ENCODE results near the gene RAP1GAP2.

The RAP1GAP2 gene

DNA sequence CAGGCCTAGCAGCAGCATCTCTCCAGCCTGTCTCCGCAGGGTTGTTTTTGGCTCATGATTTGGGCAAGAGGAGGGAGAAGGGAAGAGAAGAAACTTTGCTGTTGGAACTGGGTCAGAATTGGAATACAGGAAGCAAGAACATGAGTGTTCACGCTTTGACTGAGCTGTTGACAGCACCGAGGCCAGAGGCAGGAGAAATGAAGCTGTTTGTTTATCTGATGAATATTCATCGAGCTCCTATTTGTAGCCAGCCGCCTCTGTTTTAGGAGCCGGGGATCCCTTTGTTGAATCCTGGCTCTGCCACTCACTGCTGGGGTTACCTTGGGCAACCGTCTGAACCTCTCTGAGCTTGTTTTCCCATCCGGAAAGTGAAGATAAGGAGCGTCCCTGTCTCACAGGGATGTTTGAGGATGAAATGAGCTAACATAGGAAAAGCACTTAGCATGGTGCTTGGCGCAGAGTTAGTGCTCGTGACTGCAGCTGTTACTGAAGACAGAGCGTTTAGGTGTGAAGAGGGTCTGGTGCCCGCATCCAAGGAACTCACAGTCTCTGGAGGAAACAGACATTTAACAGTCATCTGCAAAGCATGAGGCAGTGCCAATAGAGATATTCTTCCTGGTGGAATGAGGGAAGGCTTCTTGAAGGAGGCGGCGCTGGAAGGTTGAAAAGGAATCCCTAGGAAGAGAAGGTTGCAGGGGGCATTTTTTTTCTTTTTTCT, 29.2 kb downstream of the RAP1GAP2 start:
- TF ChIP-seq ZNF384 (IDR thresholded peaks at IDR 0.05) (no peak), NFRKB (IDR thresholded peaks at IDR 0.05) (no peak), ARNT (IDR thresholded peaks at IDR 0.05) (no peak), FOXA1 (IDR thresholded peaks at IDR 0.05) (no peak), FOXK2 (IDR thresholded peaks at IDR 0.05) (no peak), ELF4 (IDR thresholded peaks at IDR 0.05) (no peak), SP1 (IDR thresholded peaks at IDR 0.05) (no peak), HDGF (IDR thresholded peaks at IDR 0.05; ENCODE audit: borderline replicate concordance) (no peak)
- ChIA-PET CTCF (interaction anchor here (0.6 to 2.6 kb wide), 2 partner anchors 107 to 188 kb away, joined by 3 to 9 read pairs; no protein-coding TSS in a partner anchor), POLR2A (no interaction called here)
- no peak for DNase-seq (ENCODE audit: extremely low spot score)

- peak; percentile 89 for DNase-seq (ENCODE audit: extremely low spot score)
- ChIA-PET POLR2A (no interaction called here), CTCF (interaction anchor here (0.7 kb wide), 1 partner anchor 87 kb away, joined by 5 read pairs; no protein-coding TSS in a partner anchor)
- TF ChIP-seq LEF1 (IDR thresholded peaks at IDR 0.05; ENCODE audit: borderline replicate concordance) (no peak), ZNF384 (IDR thresholded peaks at IDR 0.05) (no peak), CTBP1 (IDR thresholded peaks at IDR 0.05; ENCODE audit: borderline replicate concordance) (no peak), L3MBTL2 (conservative IDR thresholded peaks at IDR 0.05) (no peak), FOXA1 (IDR thresholded peaks at IDR 0.05) (no peak), ARNT (IDR thresholded peaks at IDR 0.05) (no peak), FOXM1 (IDR thresholded peaks at IDR 0.05; ENCODE audit: borderline replicate concordance) (no peak), NFRKB (IDR thresholded peaks at IDR 0.05) (no peak), FOXK2 (IDR thresholded peaks at IDR 0.05) (no peak), ELF4 (IDR thresholded peaks at IDR 0.05) (no peak), SP1 (IDR thresholded peaks at IDR 0.05) (no peak), SUZ12 (IDR thresholded peaks at IDR 0.05) (no peak)
- TF ChIP-seq, protein P1, sequence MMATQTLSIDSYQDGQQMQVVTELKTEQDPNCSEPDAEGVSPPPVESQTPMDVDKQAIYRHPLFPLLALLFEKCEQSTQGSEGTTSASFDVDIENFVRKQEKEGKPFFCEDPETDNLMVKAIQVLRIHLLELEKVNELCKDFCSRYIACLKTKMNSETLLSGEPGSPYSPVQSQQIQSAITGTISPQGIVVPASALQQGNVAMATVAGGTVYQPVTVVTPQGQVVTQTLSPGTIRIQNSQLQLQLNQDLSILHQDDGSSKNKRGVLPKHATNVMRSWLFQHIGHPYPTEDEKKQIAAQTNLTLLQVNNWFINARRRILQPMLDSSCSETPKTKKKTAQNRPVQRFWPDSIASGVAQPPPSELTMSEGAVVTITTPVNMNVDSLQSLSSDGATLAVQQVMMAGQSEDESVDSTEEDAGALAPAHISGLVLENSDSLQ (IDR thresholded peaks at IDR 0.05), result no peak
These were observed 32.3 kb downstream of the RAP1GAP2 start for GRCh38 chr17:2828397-2829038.

DNA sequence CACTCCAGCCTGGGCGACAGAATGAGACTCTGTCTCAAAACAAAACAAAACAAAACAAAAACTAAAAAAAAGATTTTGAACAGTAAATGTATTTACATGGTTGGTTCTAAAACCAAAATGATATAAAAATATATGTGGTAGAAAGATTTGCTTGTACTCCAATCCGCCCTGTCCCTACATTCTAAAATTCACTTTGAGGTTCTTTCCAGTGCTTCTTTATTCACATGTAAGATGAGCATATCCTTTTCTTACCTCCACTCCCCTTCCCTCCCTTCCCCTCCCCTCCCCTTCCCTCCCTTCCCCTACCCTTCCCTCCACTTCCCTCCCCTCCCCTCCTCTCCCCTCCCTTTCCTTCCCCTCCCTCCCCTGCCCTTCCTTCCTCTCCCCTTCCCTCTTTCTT, 34.4 kb downstream of the RAP1GAP2 start:
- ChIA-PET POLR2A (no interaction called here), CTCF (no interaction called here)
- no peak for DNase-seq (ENCODE audit: extremely low spot score)
- TF ChIP-seq HDGF (IDR thresholded peaks at IDR 0.05; ENCODE audit: borderline replicate concordance) (no peak), ELF4 (IDR thresholded peaks at IDR 0.05) (no peak), NFRKB (IDR thresholded peaks at IDR 0.05) (no peak), L3MBTL2 (conservative IDR thresholded peaks at IDR 0.05) (no peak), ZNF384 (IDR thresholded peaks at IDR 0.05) (no peak), BHLHE40 (IDR thresholded peaks at IDR 0.05; ENCODE audit: borderline replicate concordance) (no peak), CTBP1 (IDR thresholded peaks at IDR 0.05; ENCODE audit: borderline replicate concordance) (no peak), FOXA1 (IDR thresholded peaks at IDR 0.05) (no peak), ARNT (IDR thresholded peaks at IDR 0.05) (no peak), FOXM1 (IDR thresholded peaks at IDR 0.05; ENCODE audit: borderline replicate concordance) (no peak)
- TF ChIP-seq, protein P1 (IDR thresholded peaks at IDR 0.05), result no peak

GRCh38 chr17:2835780-2836179, 39.5 kb downstream of the RAP1GAP2 start:
- no peak for DNase-seq (ENCODE audit: extremely low spot score)
- CTCF ChIA-PET, result interaction anchor here (1.2 kb wide), 1 partner anchor 14 kb away, joined by 3 read pairs; no protein-coding TSS in a partner anchor
- POLR2A ChIA-PET, result interaction anchor here (1.3 kb wide), 1 partner anchor 9 kb away, joined by 3 read pairs; no protein-coding TSS in a partner anchor
- TF ChIP-seq TARDBP (IDR thresholded peaks at IDR 0.05), result no peak
- no peak for TF ChIP-seq L3MBTL2 (conservative IDR thresholded peaks at IDR 0.05)
- TF ChIP-seq HDGF (IDR thresholded peaks at IDR 0.05; ENCODE audit: borderline replicate concordance), result no peak
- no peak for TF ChIP-seq NFRKB (IDR thresholded peaks at IDR 0.05)
- TF ChIP-seq FOXK2 (IDR thresholded peaks at IDR 0.05), result no peak

DNA sequence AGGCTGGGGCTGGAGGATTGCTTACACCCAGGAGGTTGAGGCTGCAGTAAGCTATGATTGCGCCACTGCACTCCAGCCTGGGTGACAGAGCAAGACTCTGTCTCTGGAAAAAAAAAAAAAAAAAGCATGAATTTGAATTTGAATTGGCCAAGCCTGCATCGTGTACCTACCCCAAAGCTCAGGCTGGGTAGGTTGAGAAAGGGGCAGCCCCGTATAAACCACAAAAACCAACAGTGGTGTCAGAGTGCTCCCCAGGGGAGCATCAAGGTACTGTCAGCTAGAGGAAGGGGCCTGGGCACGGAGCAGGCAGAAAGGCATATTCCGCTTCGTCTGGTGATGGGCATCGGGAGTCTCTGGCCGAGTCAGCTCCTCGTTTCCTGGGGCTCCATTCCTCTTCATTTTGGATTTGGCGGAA, 40.9 kb downstream of the RAP1GAP2 start:
- POLR2A ChIA-PET, result no interaction called here
- TF ChIP-seq, protein P1 (IDR thresholded peaks at IDR 0.05), result no peak
- TF ChIP-seq LEF1 (IDR thresholded peaks at IDR 0.05; ENCODE audit: borderline replicate concordance) (no peak), ZNF384 (IDR thresholded peaks at IDR 0.05) (no peak), FOXA1 (IDR thresholded peaks at IDR 0.05) (no peak), HDGF (IDR thresholded peaks at IDR 0.05; ENCODE audit: borderline replicate concordance) (no peak), FOXK2 (IDR thresholded peaks at IDR 0.05) (no peak), SUZ12 (IDR thresholded peaks at IDR 0.05) (no peak), CTBP1 (IDR thresholded peaks at IDR 0.05; ENCODE audit: borderline replicate concordance) (no peak), L3MBTL2 (conservative IDR thresholded peaks at IDR 0.05) (no peak)
- CTCF ChIA-PET, result interaction anchor here (1.1 to 1.2 kb wide), 2 partner anchors 11 to 12 kb away, joined by 3 to 4 read pairs; no protein-coding TSS in a partner anchor
- no peak for DNase-seq (ENCODE audit: extremely low spot score)

- POLR2A ChIA-PET, result no interaction called here
These were observed 45.4 kb downstream of the RAP1GAP2 start for GRCh38 chr17:2841606-2842005.

More at GRCh38 chr17:2841606-2842005, 45.4 kb downstream of the RAP1GAP2 start:
- no peak for DNase-seq (ENCODE audit: extremely low spot score)
- TF ChIP-seq NFRKB (IDR thresholded peaks at IDR 0.05) (no peak), SUZ12 (IDR thresholded peaks at IDR 0.05) (no peak), HDGF (IDR thresholded peaks at IDR 0.05; ENCODE audit: borderline replicate concordance) (no peak), FOXM1 (IDR thresholded peaks at IDR 0.05; ENCODE audit: borderline replicate concordance) (no peak), SP1 (IDR thresholded peaks at IDR 0.05) (no peak), ZNF384 (IDR thresholded peaks at IDR 0.05) (no peak), BHLHE40 (IDR thresholded peaks at IDR 0.05; ENCODE audit: borderline replicate concordance) (no peak), L3MBTL2 (conservative IDR thresholded peaks at IDR 0.05) (no peak), LEF1 (IDR thresholded peaks at IDR 0.05; ENCODE audit: borderline replicate concordance) (no peak), TARDBP (IDR thresholded peaks at IDR 0.05) (no peak), ARNT (IDR thresholded peaks at IDR 0.05) (no peak), CTBP1 (IDR thresholded peaks at IDR 0.05; ENCODE audit: borderline replicate concordance) (no peak), ELF4 (IDR thresholded peaks at IDR 0.05) (no peak), FOXK2 (IDR thresholded peaks at IDR 0.05) (no peak), FOXA1 (IDR thresholded peaks at IDR 0.05) (no peak)
- TF ChIP-seq, protein P1 (IDR thresholded peaks at IDR 0.05), result no peak
- CTCF ChIA-PET, result no interaction called here

All from HEK293T (cell line).